ENCODE results near the gene KANK4.
A peak's percentile ranks its signal among the peaks of the same experiment; 100 is the strongest.

KANK4 gene

DNA sequence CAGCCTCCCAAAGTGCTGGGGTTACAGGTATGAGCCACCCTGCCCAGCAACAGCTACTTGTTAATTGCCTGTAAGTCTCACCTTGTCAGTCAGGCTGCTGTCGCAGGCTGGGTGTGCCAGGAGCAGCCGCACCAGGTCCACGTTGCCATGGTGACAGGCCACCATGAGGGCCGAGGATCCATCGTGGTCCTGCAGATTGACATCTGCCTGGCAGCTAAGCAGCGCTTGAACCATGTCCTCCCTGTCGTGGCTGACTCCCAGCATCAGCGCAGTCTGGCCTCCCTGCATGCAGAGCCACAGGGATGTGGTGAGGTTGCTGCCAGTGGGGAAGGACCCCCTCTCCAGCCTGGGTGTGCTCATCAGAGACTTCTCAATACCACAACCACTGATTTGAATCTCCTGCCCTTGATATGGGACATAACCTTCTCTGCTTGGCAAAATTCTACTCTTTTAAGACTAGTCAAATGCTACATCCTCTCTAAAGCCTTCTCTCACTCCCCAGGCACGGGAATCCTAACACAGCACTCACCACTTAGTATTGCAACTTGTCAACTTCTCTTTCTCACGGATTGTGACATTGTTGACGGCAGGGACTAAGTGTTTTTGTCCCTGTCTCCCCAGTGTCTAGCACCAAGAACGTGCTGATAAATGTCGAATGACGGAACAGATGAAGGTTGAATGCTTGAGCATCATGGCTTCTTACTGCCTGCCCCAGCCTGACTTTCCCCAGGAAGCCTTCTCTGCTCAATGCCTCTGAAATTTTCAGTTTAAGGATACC lies 71.7 kb downstream of the KANK4 start:
- no peak for TF ChIP-seq EGR1 (IDR thresholded peaks at IDR 0.05)
- TF ChIP-seq ZBTB7A (IDR thresholded peaks at IDR 0.05; ENCODE audit: low read depth): no peak
- TF ChIP-seq CEBPB (IDR thresholded peaks at IDR 0.05): no peak

DNA sequence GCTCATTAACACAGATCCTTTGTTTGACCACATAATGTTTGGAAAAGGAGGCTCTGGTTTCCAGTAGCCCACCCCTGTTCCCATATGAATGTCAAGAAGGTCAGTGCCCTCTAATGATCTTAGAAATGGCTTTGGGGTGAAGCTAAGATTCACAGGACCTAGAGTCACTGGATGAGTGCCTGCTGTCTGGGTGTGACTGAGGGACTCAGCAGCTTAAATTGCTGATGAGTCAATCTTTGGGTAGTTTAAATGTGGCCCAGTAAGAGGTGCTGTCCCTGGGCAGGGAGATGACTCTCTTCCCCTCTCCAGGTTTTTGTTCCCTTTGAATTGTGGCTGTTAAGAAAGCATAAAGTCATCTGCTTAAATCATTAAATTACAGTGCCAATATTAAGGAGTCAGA lies 74.0 kb downstream of the KANK4 start:
- TF ChIP-seq EP300 (IDR thresholded peaks at IDR 0.05; ENCODE audit: borderline replicate concordance) (no peak), RAD21 (IDR thresholded peaks at IDR 0.05; ENCODE audit: low read depth) (no peak), ZBTB7A (IDR thresholded peaks at IDR 0.05; ENCODE audit: low read depth) (no peak), CREB1 (IDR thresholded peaks at IDR 0.05; ENCODE audit: low read depth) (no peak), NFIC (IDR thresholded peaks at IDR 0.05) (no peak), TAF1 (IDR thresholded peaks at IDR 0.05; ENCODE audit: low read depth) (no peak), YY1 (IDR thresholded peaks at IDR 0.05; ENCODE audit: low read depth) (no peak), TEAD4 (IDR thresholded peaks at IDR 0.05) (no peak), CEBPB (IDR thresholded peaks at IDR 0.05) (no peak), TCF12 (IDR thresholded peaks at IDR 0.05; ENCODE audit: low read depth) (no peak)
- TF ChIP-seq, protein P1, sequence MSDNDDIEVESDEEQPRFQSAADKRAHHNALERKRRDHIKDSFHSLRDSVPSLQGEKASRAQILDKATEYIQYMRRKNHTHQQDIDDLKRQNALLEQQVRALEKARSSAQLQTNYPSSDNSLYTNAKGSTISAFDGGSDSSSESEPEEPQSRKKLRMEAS (IDR thresholded peaks at IDR 0.05): no peak
- TF ChIP-seq, protein P2, sequence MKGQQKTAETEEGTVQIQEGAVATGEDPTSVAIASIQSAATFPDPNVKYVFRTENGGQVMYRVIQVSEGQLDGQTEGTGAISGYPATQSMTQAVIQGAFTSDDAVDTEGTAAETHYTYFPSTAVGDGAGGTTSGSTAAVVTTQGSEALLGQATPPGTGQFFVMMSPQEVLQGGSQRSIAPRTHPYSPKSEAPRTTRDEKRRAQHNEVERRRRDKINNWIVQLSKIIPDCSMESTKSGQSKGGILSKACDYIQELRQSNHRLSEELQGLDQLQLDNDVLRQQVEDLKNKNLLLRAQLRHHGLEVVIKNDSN (IDR thresholded peaks at IDR 0.05): no peak
- TF ChIP-seq, protein P3, sequence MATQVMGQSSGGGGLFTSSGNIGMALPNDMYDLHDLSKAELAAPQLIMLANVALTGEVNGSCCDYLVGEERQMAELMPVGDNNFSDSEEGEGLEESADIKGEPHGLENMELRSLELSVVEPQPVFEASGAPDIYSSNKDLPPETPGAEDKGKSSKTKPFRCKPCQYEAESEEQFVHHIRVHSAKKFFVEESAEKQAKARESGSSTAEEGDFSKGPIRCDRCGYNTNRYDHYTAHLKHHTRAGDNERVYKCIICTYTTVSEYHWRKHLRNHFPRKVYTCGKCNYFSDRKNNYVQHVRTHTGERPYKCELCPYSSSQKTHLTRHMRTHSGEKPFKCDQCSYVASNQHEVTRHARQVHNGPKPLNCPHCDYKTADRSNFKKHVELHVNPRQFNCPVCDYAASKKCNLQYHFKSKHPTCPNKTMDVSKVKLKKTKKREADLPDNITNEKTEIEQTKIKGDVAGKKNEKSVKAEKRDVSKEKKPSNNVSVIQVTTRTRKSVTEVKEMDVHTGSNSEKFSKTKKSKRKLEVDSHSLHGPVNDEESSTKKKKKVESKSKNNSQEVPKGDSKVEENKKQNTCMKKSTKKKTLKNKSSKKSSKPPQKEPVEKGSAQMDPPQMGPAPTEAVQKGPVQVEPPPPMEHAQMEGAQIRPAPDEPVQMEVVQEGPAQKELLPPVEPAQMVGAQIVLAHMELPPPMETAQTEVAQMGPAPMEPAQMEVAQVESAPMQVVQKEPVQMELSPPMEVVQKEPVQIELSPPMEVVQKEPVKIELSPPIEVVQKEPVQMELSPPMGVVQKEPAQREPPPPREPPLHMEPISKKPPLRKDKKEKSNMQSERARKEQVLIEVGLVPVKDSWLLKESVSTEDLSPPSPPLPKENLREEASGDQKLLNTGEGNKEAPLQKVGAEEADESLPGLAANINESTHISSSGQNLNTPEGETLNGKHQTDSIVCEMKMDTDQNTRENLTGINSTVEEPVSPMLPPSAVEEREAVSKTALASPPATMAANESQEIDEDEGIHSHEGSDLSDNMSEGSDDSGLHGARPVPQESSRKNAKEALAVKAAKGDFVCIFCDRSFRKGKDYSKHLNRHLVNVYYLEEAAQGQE (IDR thresholded peaks at IDR 0.05; ENCODE audit: low read depth): no peak

DNA sequence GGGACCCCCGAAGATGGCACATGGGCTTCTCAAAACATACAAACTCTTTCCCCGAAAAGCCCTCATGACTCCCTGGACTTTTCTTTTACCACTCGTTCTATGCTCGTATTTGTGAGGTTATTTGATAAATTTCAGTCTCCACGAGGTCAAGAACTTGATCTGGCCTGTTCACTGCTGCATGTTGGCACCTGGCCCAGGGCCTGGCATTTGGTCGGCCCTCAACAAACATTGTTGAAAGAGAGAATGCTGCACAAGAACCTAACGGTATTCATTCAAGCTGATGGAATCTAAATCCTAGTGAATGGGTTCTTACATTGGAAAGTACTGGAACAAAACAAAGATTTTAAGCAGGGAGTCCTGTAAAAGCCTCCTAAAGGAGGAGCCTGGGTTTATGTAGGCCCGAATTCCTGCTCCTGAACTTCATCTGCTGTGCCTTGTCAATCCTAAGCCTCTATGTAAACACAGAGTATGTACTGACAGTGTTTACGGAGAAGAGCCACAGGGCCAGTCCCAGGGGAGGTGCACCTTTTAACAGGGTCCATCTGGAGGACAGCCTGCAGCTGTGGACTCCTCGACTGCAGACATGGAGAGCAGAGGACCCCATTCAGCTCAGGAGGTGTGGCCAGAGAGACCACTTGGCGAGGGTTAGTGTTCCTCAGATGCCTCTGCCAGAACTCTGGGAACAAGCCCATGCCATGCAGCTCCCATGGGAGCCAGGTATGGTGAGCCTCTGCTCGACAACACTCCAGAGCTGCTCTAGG lies 77.7 kb downstream of the KANK4 start:
- 0 out of 2 replicates have a peak, but pooled peaks have one; percentile 23 for TF ChIP-seq NFIC (IDR thresholded peaks at IDR 0.05)
- TF ChIP-seq YY1 (IDR thresholded peaks at IDR 0.05; ENCODE audit: low read depth): no peak

DNA sequence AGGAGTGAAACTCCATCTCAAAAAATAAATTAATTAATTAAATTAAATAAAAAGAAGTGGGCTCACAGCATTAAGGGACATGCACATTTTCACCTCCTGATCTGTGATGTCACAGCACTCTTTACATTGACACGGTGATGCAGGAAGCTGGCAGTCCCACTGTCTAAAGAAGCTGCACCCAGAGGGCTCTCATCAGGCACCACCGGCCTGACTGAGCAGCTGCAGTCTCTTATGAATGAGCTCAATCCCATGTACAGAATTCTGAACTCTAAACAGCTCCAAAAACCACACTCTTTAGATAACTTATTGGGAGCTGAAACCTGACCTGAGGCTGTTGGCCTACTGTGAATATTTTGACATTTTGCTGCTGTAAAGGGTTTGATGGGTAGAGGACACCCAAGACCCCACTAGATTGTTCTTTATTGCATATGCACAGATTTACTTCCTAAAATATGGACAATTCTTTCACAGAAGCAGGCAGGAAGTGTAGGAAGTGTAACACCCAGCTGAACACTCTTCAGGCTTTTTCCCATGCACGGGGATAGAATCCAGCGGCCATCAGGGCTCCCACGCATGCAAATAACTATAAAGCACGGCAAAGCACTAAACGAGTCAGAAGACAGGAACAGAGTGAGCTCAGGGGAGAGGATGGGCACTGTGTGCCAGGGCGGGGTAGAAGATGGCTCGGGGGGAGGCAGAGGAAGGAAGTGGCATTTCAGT lies 78.4 kb downstream of the KANK4 start:
- TF ChIP-seq ZBTB7A (IDR thresholded peaks at IDR 0.05; ENCODE audit: low read depth): no peak
- no peak for TF ChIP-seq TAF1 (IDR thresholded peaks at IDR 0.05; ENCODE audit: low read depth)
- TF ChIP-seq, protein P1 (IDR thresholded peaks at IDR 0.05): no peak
- no peak for TF ChIP-seq EGR1 (IDR thresholded peaks at IDR 0.05)
- TF ChIP-seq CREB1 (IDR thresholded peaks at IDR 0.05; ENCODE audit: low read depth): no peak
- TF ChIP-seq CEBPB (IDR thresholded peaks at IDR 0.05): no peak
- no peak for TF ChIP-seq YY1 (IDR thresholded peaks at IDR 0.05; ENCODE audit: low read depth)
- TF ChIP-seq TEAD4 (IDR thresholded peaks at IDR 0.05): no peak
- TF ChIP-seq, protein P2 (IDR thresholded peaks at IDR 0.05): no peak
- TF ChIP-seq EP300 (IDR thresholded peaks at IDR 0.05; ENCODE audit: borderline replicate concordance): no peak
- TF ChIP-seq, protein P3 (IDR thresholded peaks at IDR 0.05; ENCODE audit: low read depth): no peak
- TF ChIP-seq TCF12 (IDR thresholded peaks at IDR 0.05; ENCODE audit: low read depth): no peak
- no peak for TF ChIP-seq NFIC (IDR thresholded peaks at IDR 0.05)
- TF ChIP-seq FOXM1 (IDR thresholded peaks at IDR 0.05; ENCODE audit: borderline replicate concordance, low read depth): no peak
- TF ChIP-seq RAD21 (IDR thresholded peaks at IDR 0.05; ENCODE audit: low read depth): no peak

DNA sequence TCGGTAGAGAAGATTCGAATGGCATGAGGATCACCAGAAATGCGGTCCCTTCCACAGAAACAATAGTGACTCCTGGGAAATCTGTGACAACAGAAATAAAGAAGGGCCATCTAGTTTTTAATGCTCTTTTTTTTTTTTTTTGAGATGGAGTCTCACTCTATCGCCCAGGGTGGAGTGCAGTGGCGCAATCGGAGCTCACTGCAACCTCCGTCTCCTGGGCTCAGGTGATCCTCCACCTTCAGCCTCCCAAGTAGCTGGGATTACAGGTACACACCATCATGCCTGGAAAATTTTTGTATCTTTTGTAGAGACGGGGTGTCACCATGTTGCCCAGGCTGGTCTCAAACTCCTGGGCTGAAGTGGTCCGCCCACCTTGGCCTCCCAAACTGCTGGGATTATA lies 80.7 kb downstream of the KANK4 start:
- TF ChIP-seq TEAD4 (IDR thresholded peaks at IDR 0.05) (no peak), EGR1 (IDR thresholded peaks at IDR 0.05) (no peak), NFIC (IDR thresholded peaks at IDR 0.05) (no peak), FOXM1 (IDR thresholded peaks at IDR 0.05; ENCODE audit: borderline replicate concordance, low read depth) (no peak), YY1 (IDR thresholded peaks at IDR 0.05; ENCODE audit: low read depth) (no peak), TCF12 (IDR thresholded peaks at IDR 0.05; ENCODE audit: low read depth) (no peak), RAD21 (IDR thresholded peaks at IDR 0.05; ENCODE audit: low read depth) (no peak), CREB1 (IDR thresholded peaks at IDR 0.05; ENCODE audit: low read depth) (no peak), CEBPB (IDR thresholded peaks at IDR 0.05) (no peak)
- TF ChIP-seq, protein P1 (IDR thresholded peaks at IDR 0.05): no peak
